GM12865 (cell line): ENCODE results near the gene NF1.
A peak's percentile ranks its signal among the peaks of the same experiment; 100 is the strongest.
"Not testable (repeated sequence)": the region's sequence is repeated elsewhere in the genome, so short reads cannot be mapped to it uniquely, and the experiment has no call there.

Experiments
- DNase-seq: peaks from one replicate; pipeline ENCODE4 v3.0.0; 2010; ENCODE audit warnings: low read depth
- H3K4me3 ChIP-seq: 2 replicates; pipeline ENCODE4 v1.5.1; 2011; ENCODE audit warnings: mild to moderate bottlenecking, low read depth, low read length, control low read depth
- CTCF ChIP-seq: IDR thresholded peaks from 2 replicates; pipeline ENCODE4 v1.5.1; 2011; ENCODE audit warnings: low read length, control low read depth, low read depth, inconsistent platforms; ENCODE audit not compliant: insufficient read depth; ENCODE audit errors: missing control alignments

The NF1 gene

GRCh38 chr17:31079731-31080130, 15.0 kb upstream of the NF1 start:
- TF ChIP-seq CTCF, result no peak
- no peak overlapping the region for H3K4me3 ChIP-seq
- DNase-seq, result no peak

GRCh38 chr17:31085563-31085962, 9.2 kb upstream of the NF1 start:
- DNase-seq, result no peak
- no peak overlapping the region for H3K4me3 ChIP-seq
- no peak for TF ChIP-seq CTCF

GRCh38 chr17:31089471-31089870, 5.3 kb upstream of the NF1 start:
- no peak for TF ChIP-seq CTCF

GRCh38 chr17:31090650-31091049, 4.1 kb upstream of the NF1 start:
- not testable (repeated sequence) for DNase-seq, H3K4me3 ChIP-seq

More at GRCh38 chr17:31089471-31089870, 5.3 kb upstream of the NF1 start:
- DNase-seq, result no peak
- H3K4me3 ChIP-seq, result no peak overlapping the region

GRCh38 chr17:31092475-31093064, 2.2 kb upstream of the NF1 start:
- no peak overlapping the region for H3K4me3 ChIP-seq
- DNase-seq, result no peak
- no peak for TF ChIP-seq CTCF

- H3K4me3 ChIP-seq, result peak overlapping the region; percentile 84
- no peak for TF ChIP-seq CTCF
- no peak for DNase-seq
Measured at GRCh38 chr17:31093866-31094599, 744 bp upstream of the NF1 start.

- DNase-seq, result peak; percentile 39
- peak overlapping the region; percentile 84 for H3K4me3 ChIP-seq
- TF ChIP-seq CTCF, result no peak
Measured at GRCh38 chr17:31095236-31096105, 694 bp downstream of the NF1 start.
